ES-I3 (cell line): Measurements from ENCODE around the gene RGS7.
"Not testable (repeated sequence)": the region's sequence is repeated elsewhere in the genome, so short reads cannot be mapped to it uniquely, and the experiment has no call there.

Source experiments
- H3K36me3 ChIP-seq: 2 replicates; pipeline ENCODE4 v1.6.1; 2013; ENCODE audit warnings: mild to moderate bottlenecking, low read length, control low read depth, moderate library complexity; ENCODE audit not compliant: insufficient read depth
- H3K4me1 ChIP-seq: 2 replicates; pipeline ENCODE4 v1.6.1; 2013; ENCODE audit warnings: mild to moderate bottlenecking, control low read depth, low read length; ENCODE audit not compliant: insufficient read depth
- H3K9ac ChIP-seq: 2 replicates; pipeline ENCODE4 v1.6.1; 2013; ENCODE audit warnings: low read depth, mild to moderate bottlenecking, low read length, moderate library complexity
- H3K9me3 ChIP-seq: 2 replicates; pipeline ENCODE4 v1.6.1; 2013; ENCODE audit warnings: mild to moderate bottlenecking, low read length, moderate library complexity; ENCODE audit not compliant: control insufficient read depth, insufficient read depth

The RGS7 gene

GRCh38 chr1:241311056-241311746 is 45.8 kb downstream of the RGS7 start:
- H3K4me1 ChIP-seq, result peaks cover 8% of the 10 kb centered on the region; the same call in 1 of the 2 replicates
- no peaks in the 10 kb centered on the region for H3K9me3 ChIP-seq
- no peaks in the 10 kb centered on the region for H3K36me3 ChIP-seq
- no peak overlapping the region for H3K9ac ChIP-seq

DNA sequence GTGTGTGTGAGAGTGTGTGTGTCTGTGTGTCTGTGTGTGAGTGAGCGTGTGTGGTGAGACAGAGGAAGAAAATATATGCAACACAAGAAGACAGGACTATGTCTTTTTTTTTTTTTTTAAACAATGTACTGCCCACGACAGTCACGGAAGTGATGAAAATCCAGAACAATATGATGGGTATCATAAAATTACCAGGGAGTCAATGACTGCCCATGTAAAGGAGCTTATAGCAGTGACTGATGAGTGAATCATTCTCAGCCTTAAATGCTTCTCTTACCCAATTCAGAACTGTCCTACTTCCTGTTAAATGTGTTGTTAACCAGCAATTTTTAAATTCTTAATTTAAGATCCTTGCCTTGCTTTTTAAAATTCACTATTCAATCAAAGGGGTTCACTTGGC is 46.6 kb downstream of the RGS7 start:
- H3K9ac ChIP-seq, result no peak overlapping the region
- no peaks in the 10 kb centered on the region for H3K36me3 ChIP-seq
- H3K4me1 ChIP-seq, result peaks cover 8% of the 10 kb centered on the region; the same call in 1 of the 2 replicates
- no peaks in the 10 kb centered on the region for H3K9me3 ChIP-seq

- no peaks in the 10 kb centered on the region for H3K36me3 ChIP-seq
- no peaks in the 10 kb centered on the region for H3K9me3 ChIP-seq
- no peak overlapping the region for H3K9ac ChIP-seq
- H3K4me1 ChIP-seq, result peaks cover 8% of the 10 kb centered on the region; the same call in 1 of the 2 replicates
Measured at GRCh38 chr1:241309651-241310050, 47.4 kb downstream of the RGS7 start.

- Histone ChIP-seq H3K36me3 (no peaks in the 10 kb centered on the region), H3K9me3 (peaks cover 5% of the 10 kb centered on the region; the same call in 1 of the 2 replicates), H3K9ac (no peak overlapping the region), H3K4me1 (peaks cover 8% of the 10 kb centered on the region; the same call in 1 of the 2 replicates)
Measured at GRCh38 chr1:241308471-241308870, 48.5 kb downstream of the RGS7 start.

GRCh38 chr1:241308011-241308410 is 49.0 kb downstream of the RGS7 start:
- Histone ChIP-seq H3K9me3 (peaks cover 5% of the 10 kb centered on the region; the same call in 1 of the 2 replicates), H3K4me1 (peaks cover 8% of the 10 kb centered on the region; the same call in 1 of the 2 replicates), H3K9ac (no peak overlapping the region), H3K36me3 (no peaks in the 10 kb centered on the region)

GRCh38 chr1:241306125-241306790 is 50.7 kb downstream of the RGS7 start:
- H3K4me1 ChIP-seq, result peaks cover 8% of the 10 kb centered on the region; the same call in 1 of the 2 replicates
- no peak overlapping the region for H3K9ac ChIP-seq
- peaks cover 5% of the 10 kb centered on the region; the same call in 1 of the 2 replicates for H3K9me3 ChIP-seq
- no peaks in the 10 kb centered on the region for H3K36me3 ChIP-seq

DNA sequence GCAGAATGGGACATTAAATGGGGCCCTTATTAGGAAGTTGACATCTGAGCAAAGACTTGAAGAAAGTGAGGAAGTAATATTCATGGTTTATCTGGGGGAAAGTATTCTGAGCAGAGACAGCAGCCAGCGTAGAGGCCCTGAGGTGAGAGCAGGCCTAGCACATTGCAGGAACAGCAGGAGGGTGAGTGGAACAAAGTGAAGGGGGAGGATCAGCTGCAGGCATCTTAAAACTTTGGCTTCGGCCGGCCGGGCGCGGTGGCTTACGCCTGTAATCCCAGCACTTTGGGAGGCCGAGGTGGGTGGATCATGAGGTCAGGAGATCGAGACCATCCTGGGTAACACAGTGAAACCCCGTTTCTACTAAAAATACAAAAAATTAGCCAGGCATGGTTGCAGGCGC is 55.0 kb downstream of the RGS7 start:
- not testable (repeated sequence) for H3K9me3 ChIP-seq, H3K9ac ChIP-seq, H3K36me3 ChIP-seq, H3K4me1 ChIP-seq

- peaks cover 4% of the 10 kb centered on the region; the same call in 1 of the 2 replicates for H3K9me3 ChIP-seq
- no peaks in the 10 kb centered on the region for H3K36me3 ChIP-seq
- no peak overlapping the region for H3K9ac ChIP-seq
- peaks cover 6% of the 10 kb centered on the region; the same call in 1 of the 2 replicates for H3K4me1 ChIP-seq
Measured at GRCh38 chr1:241299347-241299746, 57.7 kb downstream of the RGS7 start.

DNA sequence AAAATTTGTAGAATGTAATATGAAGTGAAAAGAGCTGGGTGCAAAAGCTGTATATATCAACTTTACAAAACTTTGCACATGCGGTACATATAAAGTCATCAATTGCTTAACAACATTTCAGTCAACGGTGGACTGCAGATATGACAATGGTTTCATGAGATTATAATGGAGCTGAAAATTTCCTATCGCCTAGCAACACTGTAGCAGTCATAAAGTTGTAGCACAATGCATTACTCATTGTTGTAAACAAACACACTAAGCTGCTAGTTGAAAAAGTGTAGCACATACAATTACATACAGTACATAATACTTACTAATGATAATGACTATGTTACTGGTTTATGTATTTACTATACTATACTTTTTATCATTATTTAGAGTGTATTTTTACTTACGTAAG is 64.0 kb downstream of the RGS7 start:
- H3K9ac ChIP-seq, result no peak overlapping the region
- no peaks in the 10 kb centered on the region for H3K9me3 ChIP-seq
- H3K4me1 ChIP-seq, result no peaks in the 10 kb centered on the region
- no peaks in the 10 kb centered on the region for H3K36me3 ChIP-seq

- not testable (repeated sequence) for H3K36me3 ChIP-seq, H3K9me3 ChIP-seq, H3K4me1 ChIP-seq, H3K9ac ChIP-seq
Measured at GRCh38 chr1:241291548-241291947, 65.5 kb downstream of the RGS7 start.

GRCh38 chr1:241286486-241286885 is 70.5 kb downstream of the RGS7 start:
- no peak overlapping the region for H3K9ac ChIP-seq
- H3K36me3 ChIP-seq, result no peaks in the 10 kb centered on the region
- H3K4me1 ChIP-seq, result no peaks in the 10 kb centered on the region
- H3K9me3 ChIP-seq, result peaks cover 3% of the 10 kb centered on the region; the same call in 1 of the 2 replicates

DNA sequence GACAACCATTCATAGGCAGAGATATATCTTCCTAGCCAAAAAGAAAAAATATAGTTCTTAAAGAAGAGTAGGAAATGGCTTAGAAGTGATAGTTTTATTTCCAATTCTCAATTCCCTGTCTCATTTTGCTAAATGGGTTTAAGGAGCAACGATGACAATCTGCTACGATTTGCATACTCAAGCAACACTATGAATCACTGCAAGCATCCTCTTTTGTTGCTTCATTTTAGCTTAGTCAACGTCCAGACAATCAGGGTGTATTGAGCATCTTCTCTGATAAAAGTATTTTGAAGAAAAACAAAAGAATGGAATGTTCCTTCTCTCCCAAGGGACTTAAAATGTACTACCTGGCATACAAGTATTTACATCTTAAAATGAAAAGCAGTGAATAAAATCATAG is 80.6 kb downstream of the RGS7 start:
- no peaks in the 10 kb centered on the region for H3K36me3 ChIP-seq
- H3K9me3 ChIP-seq, result no peaks in the 10 kb centered on the region
- 0 out of 2 replicates have a peak, but pooled peaks cover 4% of the 10 kb centered on the region for H3K4me1 ChIP-seq
- H3K9ac ChIP-seq, result no peak overlapping the region

DNA sequence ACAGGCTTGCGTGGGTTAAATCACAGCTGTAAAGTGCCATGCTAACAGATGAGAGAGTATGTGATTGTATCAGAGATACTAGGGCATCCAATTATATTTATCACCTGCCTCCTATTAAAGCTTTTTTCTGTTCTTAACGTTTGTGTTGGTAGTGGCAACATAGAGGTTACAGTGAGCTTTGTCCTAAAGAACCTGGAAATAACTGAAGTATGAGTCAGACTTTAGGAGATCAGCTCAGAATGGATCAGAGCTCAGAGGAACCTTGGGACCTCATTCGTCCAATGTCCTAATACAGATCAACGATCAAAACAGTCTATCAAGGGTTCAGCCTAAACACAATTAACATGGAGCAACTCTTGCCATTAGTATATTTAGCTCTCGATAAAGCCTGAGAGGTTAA is 81.0 kb downstream of the RGS7 start:
- Histone ChIP-seq H3K9ac (no peak overlapping the region), H3K36me3 (no peaks in the 10 kb centered on the region), H3K4me1 (0 out of 2 replicates have a peak, but pooled peaks cover 4% of the 10 kb centered on the region), H3K9me3 (no peaks in the 10 kb centered on the region; the same call in 1 of the 2 replicates)

DNA sequence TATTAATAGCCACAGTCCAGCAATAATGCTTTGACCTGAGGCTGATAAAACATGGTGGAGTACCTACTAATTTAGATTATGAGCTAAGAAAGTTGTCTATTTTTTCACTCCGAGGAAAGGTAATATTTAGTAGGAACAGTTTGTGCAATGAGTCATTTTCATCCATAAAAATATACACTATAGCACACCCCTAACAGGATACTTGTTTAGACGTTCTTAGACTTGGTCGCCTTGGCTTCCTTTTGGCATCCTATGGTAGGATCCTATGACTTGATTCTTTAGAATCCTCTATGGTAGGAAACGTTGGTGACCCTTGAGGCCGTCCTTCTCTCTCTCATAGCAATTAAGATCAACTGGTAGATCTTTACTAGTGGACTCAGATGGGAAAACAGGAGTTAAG is 81.8 kb downstream of the RGS7 start:
- no peaks in the 10 kb centered on the region for H3K36me3 ChIP-seq
- no peaks in the 10 kb centered on the region; the same call in 1 of the 2 replicates for H3K9me3 ChIP-seq
- H3K9ac ChIP-seq, result no peak overlapping the region
- 0 out of 2 replicates have a peak, but pooled peaks cover 4% of the 10 kb centered on the region for H3K4me1 ChIP-seq

GRCh38 chr1:241274693-241275092 is 82.3 kb downstream of the RGS7 start:
- Histone ChIP-seq H3K36me3 (no peaks in the 10 kb centered on the region), H3K9ac (no peak overlapping the region), H3K9me3 (no peaks in the 10 kb centered on the region; the same call in 1 of the 2 replicates), H3K4me1 (0 out of 2 replicates have a peak, but pooled peaks cover 4% of the 10 kb centered on the region)
